HEK293 (cell line): ENCODE results near the gene ZNF587.
"Not testable (repeated sequence)": the region's sequence is repeated elsewhere in the genome, so short reads cannot be mapped to it uniquely, and the experiment has no call there.

Experiments
- CTCF ChIA-PET: fragments of 350-600 bp; formaldehyde crosslinking; extraction: SDS; loops from one replicate; lab custom pipeline; 2021; ENCODE audit warnings: antibody characterized with exemption; lab: Yijun Ruan, JAX
- POLR2A ChIA-PET: fragments of 300-600 bp; formaldehyde crosslinking; extraction: SDS; loops from one replicate; lab custom pipeline; 2020; ENCODE audit warnings: antibody characterized with exemption, inconsistent platforms; lab: Yijun Ruan, JAX
- H3K27ac ChIP-seq: fragments of 200-500 bp; sonication (Bioruptor generic); 2 replicates; pipeline ENCODE4 v1.5.1; 2014; ENCODE audit warnings: low read depth, low read length, control low read depth, inconsistent platforms; ENCODE audit errors: extremely low read depth
- H3K36me3 ChIP-seq, 2 experiments: fragments of 200-500 bp in 1 of 2; sonication (Bioruptor generic) in 1 of 2; 1 replicate in 1 of 2; 2 replicates in 1 of 2; pipeline ENCODE4 v1.5.1; 2014 to 2017; ENCODE audit warnings: inconsistent platforms in 2 of 2, low read length in 2 of 2; ENCODE audit not compliant: control insufficient read depth in 2 of 2, insufficient read depth in 1 of 2
- H3K4me1 ChIP-seq: fragments of 200-500 bp; sonication (Bioruptor generic); 2 replicates; pipeline ENCODE4 v1.5.1; 2014; ENCODE audit warnings: mild to moderate bottlenecking, low read length, inconsistent platforms; ENCODE audit not compliant: control insufficient read depth, insufficient read depth
- H3K4me3 ChIP-seq: 2 replicates; pipeline ENCODE4 v1.5.1; 2011; ENCODE audit warnings: low read depth, mild to moderate bottlenecking, control low read depth, low read length, moderate library complexity
- H3K9me3 ChIP-seq: fragments of 200-500 bp; sonication (Bioruptor generic); 2 replicates; pipeline ENCODE4 v1.5.1; 2014; ENCODE audit warnings: low read depth, low read length, inconsistent platforms; ENCODE audit not compliant: control insufficient read depth, insufficient read depth
- KLF9 ChIP-seq: fragments of 450-650 bp; formaldehyde crosslinking; IDR thresholded peaks from 2 replicates; pipeline ENCODE4 v1.5.1; 2016; ENCODE audit warnings: missing biosample characterization, missing genetic modification characterization, low read depth
- OSR2 ChIP-seq: fragments of 450-650 bp; formaldehyde crosslinking; IDR thresholded peaks from 2 replicates; pipeline ENCODE4 v1.5.1; 2016; ENCODE audit warnings: missing biosample characterization, missing genetic modification characterization
- SETDB1 ChIP-seq: IDR thresholded peaks from one replicate; pipeline ENCODE4 v1.6.1; 2017; ENCODE audit warnings: mild to moderate bottlenecking, low read length, moderate library complexity, mixed read lengths; ENCODE audit not compliant: insufficient read length
- SP7 ChIP-seq: fragments of 450-650 bp; formaldehyde crosslinking; IDR thresholded peaks from 2 replicates; pipeline ENCODE4 v1.5.1; 2016; ENCODE audit warnings: missing biosample characterization, missing genetic modification characterization
- WT1 ChIP-seq: fragments of 450-650 bp; formaldehyde crosslinking; IDR thresholded peaks from 2 replicates; pipeline ENCODE4 v1.5.1; 2016; ENCODE audit warnings: missing biosample characterization, missing genetic modification characterization
- ZNF133 ChIP-seq: fragments of 450-650 bp; formaldehyde crosslinking; IDR thresholded peaks from 2 replicates; pipeline ENCODE4 v1.5.1; 2016; ENCODE audit warnings: missing biosample characterization, missing genetic modification characterization
- ZNF426 ChIP-seq: fragments of 450-650 bp; formaldehyde crosslinking; IDR thresholded peaks from 2 replicates; pipeline ENCODE4 v1.5.1; 2017; ENCODE audit warnings: missing biosample characterization, missing genetic modification characterization, mild to moderate bottlenecking, inconsistent platforms, moderate library complexity
- ZNF529 ChIP-seq: fragments of 450-650 bp; formaldehyde crosslinking; IDR thresholded peaks from 2 replicates; pipeline ENCODE4 v1.5.1; 2017; ENCODE audit warnings: missing genetic modification characterization, missing biosample characterization; ENCODE audit not compliant: insufficient replicate concordance
- ZNF555 ChIP-seq: fragments of 450-650 bp; formaldehyde crosslinking; conservative IDR thresholded peaks from 2 replicates; pipeline ENCODE4 v1.5.1; 2017; ENCODE audit warnings: missing biosample characterization, mild to moderate bottlenecking, missing genetic modification characterization, inconsistent platforms
- ZNF596 ChIP-seq: fragments of 450-650 bp; IDR thresholded peaks from 2 replicates; pipeline ENCODE4 v1.5.0; 2018; ENCODE audit warnings: missing biosample characterization, mild to moderate bottlenecking, missing genetic modification characterization, moderate library complexity
- ZNF785 ChIP-seq: fragments of 450-650 bp; formaldehyde crosslinking; IDR thresholded peaks from 2 replicates; pipeline ENCODE4 v1.5.1; 2016; ENCODE audit warnings: missing biosample characterization, missing genetic modification characterization
- TF ChIP-seq, protein P1 (sequence below): fragments of 450-650 bp; formaldehyde crosslinking; IDR thresholded peaks from 2 replicates; pipeline ENCODE4 v1.5.1; 2016; ENCODE audit warnings: missing biosample characterization, missing genetic modification characterization
- TF ChIP-seq, protein P2 (sequence below): fragments of 450-650 bp; formaldehyde crosslinking; IDR thresholded peaks from 2 replicates; pipeline ENCODE4 v1.5.1; 2017; ENCODE audit warnings: missing biosample characterization, missing genetic modification characterization
- TF ChIP-seq, protein P3 (sequence below): fragments of 450-650 bp; formaldehyde crosslinking; IDR thresholded peaks from 2 replicates; pipeline ENCODE4 v1.5.1; 2016; ENCODE audit warnings: missing biosample characterization, missing genetic modification characterization
- TF ChIP-seq, protein P4 (sequence below): fragments of 450-650 bp; formaldehyde crosslinking; IDR thresholded peaks from 2 replicates; pipeline ENCODE4 v1.5.1; 2017; ENCODE audit warnings: missing biosample characterization, missing genetic modification characterization

ZNF587 gene

DNA sequence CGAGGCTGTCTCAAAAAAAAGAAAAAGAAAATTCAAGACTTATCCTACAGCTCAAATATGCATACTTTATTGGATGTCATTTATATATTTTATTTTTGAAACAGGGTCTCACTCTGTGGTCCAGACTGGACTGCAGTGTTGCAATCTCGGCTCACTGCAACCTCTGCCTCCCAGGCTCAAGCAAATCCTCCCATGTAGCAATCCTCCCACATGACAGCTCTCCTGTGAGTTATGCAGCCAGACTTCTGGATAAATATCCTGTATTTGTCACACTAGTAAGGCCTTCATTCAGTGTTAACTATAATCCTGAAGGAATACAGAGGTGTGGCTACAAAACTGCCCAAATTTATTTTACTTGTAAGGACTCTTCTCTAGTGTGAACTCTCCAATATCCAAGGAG is 42.1 kb upstream of the ZNF587 start:
- H3K9me3 ChIP-seq, result no peaks in the 10 kb centered on the region
- CTCF ChIA-PET, result no interaction called here
- peaks cover 46 to 53% of the 10 kb centered on the region in 2 experiments for H3K36me3 ChIP-seq
- H3K27ac ChIP-seq, result no peak overlapping the region
- POLR2A ChIA-PET, result interaction anchor here (0.7 kb wide), 1 partner anchor 12 kb away, joined by 3 read pairs; no protein-coding TSS in a partner anchor
- H3K4me1 ChIP-seq, result peaks cover 6% of the 10 kb centered on the region; the same call in 1 of the 2 replicates
- no peak overlapping the region for H3K4me3 ChIP-seq
- TF ChIP-seq SP7 (tag by site-specific recombination) (no peak), KLF9 (tag by site-specific recombination) (no peak), OSR2 (no peak), ZNF555 (tag by site-specific recombination) (no peak)
- TF ChIP-seq, protein P1, sequence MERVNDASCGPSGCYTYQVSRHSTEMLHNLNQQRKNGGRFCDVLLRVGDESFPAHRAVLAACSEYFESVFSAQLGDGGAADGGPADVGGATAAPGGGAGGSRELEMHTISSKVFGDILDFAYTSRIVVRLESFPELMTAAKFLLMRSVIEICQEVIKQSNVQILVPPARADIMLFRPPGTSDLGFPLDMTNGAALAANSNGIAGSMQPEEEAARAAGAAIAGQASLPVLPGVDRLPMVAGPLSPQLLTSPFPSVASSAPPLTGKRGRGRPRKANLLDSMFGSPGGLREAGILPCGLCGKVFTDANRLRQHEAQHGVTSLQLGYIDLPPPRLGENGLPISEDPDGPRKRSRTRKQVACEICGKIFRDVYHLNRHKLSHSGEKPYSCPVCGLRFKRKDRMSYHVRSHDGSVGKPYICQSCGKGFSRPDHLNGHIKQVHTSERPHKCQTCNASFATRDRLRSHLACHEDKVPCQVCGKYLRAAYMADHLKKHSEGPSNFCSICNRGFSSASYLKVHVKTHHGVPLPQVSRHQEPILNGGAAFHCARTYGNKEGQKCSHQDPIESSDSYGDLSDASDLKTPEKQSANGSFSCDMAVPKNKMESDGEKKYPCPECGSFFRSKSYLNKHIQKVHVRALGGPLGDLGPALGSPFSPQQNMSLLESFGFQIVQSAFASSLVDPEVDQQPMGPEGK (tag by site-specific recombination), result no peak
- TF ChIP-seq, protein P2, sequence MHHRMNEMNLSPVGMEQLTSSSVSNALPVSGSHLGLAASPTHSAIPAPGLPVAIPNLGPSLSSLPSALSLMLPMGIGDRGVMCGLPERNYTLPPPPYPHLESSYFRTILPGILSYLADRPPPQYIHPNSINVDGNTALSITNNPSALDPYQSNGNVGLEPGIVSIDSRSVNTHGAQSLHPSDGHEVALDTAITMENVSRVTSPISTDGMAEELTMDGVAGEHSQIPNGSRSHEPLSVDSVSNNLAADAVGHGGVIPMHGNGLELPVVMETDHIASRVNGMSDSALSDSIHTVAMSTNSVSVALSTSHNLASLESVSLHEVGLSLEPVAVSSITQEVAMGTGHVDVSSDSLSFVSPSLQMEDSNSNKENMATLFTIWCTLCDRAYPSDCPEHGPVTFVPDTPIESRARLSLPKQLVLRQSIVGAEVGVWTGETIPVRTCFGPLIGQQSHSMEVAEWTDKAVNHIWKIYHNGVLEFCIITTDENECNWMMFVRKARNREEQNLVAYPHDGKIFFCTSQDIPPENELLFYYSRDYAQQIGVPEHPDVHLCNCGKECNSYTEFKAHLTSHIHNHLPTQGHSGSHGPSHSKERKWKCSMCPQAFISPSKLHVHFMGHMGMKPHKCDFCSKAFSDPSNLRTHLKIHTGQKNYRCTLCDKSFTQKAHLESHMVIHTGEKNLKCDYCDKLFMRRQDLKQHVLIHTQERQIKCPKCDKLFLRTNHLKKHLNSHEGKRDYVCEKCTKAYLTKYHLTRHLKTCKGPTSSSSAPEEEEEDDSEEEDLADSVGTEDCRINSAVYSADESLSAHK (tag by site-specific recombination), result no peak
- TF ChIP-seq, protein P3, sequence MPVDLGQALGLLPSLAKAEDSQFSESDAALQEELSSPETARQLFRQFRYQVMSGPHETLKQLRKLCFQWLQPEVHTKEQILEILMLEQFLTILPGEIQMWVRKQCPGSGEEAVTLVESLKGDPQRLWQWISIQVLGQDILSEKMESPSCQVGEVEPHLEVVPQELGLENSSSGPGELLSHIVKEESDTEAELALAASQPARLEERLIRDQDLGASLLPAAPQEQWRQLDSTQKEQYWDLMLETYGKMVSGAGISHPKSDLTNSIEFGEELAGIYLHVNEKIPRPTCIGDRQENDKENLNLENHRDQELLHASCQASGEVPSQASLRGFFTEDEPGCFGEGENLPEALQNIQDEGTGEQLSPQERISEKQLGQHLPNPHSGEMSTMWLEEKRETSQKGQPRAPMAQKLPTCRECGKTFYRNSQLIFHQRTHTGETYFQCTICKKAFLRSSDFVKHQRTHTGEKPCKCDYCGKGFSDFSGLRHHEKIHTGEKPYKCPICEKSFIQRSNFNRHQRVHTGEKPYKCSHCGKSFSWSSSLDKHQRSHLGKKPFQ, result no peak

DNA sequence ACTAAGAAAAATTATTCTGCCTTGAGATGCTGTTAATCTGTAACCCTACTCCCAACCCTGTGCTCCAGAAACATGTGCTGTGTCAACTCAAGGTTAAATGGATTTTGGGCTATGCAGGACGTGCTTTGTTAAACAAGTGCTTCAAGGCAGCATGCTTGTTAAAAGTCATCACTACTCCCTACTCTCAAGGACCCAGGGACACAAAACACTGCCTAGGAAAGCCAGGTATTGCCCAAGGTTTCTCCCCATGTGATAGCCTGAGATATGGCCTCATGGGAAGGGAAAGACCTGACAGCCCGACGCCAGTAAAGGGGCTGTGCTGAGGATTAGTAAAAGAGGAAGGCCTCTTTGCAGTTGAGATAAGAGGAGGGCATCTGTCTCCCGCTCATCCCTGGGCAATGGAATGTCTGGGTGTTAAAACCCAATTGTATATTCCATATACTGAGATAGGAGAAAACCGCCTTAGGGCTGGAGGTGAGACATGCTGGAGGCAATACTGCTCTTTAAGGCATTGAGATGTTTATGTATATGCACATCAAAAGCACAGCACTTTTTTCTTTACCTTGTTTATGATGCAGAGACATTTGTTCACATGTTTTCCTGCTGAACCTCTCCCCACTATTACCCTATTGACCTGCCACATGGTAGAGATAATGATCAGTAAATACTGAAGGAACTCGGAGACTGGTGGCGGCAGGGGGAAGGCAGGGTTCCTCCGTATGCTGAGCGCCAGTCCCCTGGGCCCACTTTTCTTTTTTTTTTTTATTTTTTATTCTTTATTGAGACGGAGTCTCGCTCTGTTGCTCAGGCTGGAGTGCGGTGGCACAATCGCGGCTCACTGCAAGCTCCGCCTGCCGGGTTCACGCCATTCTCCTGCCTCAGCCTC is 39.0 kb upstream of the ZNF587 start:
- H3K9me3 ChIP-seq, H3K4me3 ChIP-seq, H3K27ac ChIP-seq, H3K4me1 ChIP-seq, CTCF ChIA-PET: not testable (repeated sequence)
- POLR2A ChIA-PET, result interaction anchor here (0.6 to 0.7 kb wide), 2 partner anchors 18 to 198 kb away, joined by 4 to 5 read pairs; no protein-coding TSS in a partner anchor
- H3K36me3 ChIP-seq, result peaks cover 48 to 50% of the 10 kb centered on the region in 2 experiments

DNA sequence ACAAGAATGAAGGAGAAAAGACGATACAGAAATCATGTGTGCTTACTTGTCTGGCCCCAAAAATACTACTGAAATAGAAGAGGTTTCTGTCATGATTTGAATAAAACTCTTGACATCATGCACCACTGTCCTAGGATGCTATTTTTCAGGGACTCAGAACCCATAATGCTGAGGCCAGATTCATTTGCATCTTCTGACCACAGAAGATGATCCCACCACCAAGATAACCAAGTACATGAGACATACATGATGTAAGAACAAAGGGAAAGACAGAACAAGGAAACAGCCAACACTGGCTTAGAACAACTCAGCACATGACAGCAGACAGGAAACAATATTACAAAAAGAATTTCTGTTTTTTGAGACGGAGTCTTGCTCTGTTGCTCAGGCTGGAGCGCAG is 37.4 kb upstream of the ZNF587 start:
- CTCF ChIA-PET, result no interaction called here
- TF ChIP-seq SETDB1 (no peak), ZNF785 (no peak), ZNF133 (tag by site-specific recombination) (no peak), WT1 (tag by site-specific recombination) (no peak), ZNF596 (tag by site-specific recombination) (no peak), ZNF426 (tag by site-specific recombination) (no peak), ZNF529 (tag by site-specific recombination) (no peak)
- TF ChIP-seq, protein P4, sequence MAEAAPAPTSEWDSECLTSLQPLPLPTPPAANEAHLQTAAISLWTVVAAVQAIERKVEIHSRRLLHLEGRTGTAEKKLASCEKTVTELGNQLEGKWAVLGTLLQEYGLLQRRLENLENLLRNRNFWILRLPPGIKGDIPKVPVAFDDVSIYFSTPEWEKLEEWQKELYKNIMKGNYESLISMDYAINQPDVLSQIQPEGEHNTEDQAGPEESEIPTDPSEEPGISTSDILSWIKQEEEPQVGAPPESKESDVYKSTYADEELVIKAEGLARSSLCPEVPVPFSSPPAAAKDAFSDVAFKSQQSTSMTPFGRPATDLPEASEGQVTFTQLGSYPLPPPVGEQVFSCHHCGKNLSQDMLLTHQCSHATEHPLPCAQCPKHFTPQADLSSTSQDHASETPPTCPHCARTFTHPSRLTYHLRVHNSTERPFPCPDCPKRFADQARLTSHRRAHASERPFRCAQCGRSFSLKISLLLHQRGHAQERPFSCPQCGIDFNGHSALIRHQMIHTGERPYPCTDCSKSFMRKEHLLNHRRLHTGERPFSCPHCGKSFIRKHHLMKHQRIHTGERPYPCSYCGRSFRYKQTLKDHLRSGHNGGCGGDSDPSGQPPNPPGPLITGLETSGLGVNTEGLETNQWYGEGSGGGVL (tag by site-specific recombination), result no peak
- TF ChIP-seq, all 188 proteins: peak for 0
- POLR2A ChIA-PET, result interaction anchor here (1.0 kb wide), 1 partner anchor 12 kb away, joined by 3 read pairs; no protein-coding TSS in a partner anchor
- Histone ChIP-seq H3K4me1 (no peaks in the 10 kb centered on the region), H3K36me3 (peaks cover 34 to 42% of the 10 kb centered on the region in 2 experiments), H3K27ac (no peak overlapping the region), H3K4me3 (no peak overlapping the region), H3K9me3 (no peaks in the 10 kb centered on the region)
